Hematopoietic multipotent progenitor cell (in vitro differentiated cells): ENCODE measurements around the gene GRID2. TPM values are rescaled to one million over a fixed set of nuclear protein-coding genes. Genes with fewer than 3 reads are reported as not detected.

ENCODE experiments used
- DNase-seq, 3 donors: peaks; one replicate each; pipeline ENCODE4 v3.0.0-alpha.2; 2011 to 2015; ENCODE audit warnings: low read depth in 2 of 3, low spot score in 2 of 3
- total RNA-seq: library from RNA; depleted of rRNA; stranded (reverse); fragments of >200 nt; gene quantifications from one replicate; pipeline ENCODE4 v1.2.3, GENCODE V29; 2012

The GRID2 gene
- total RNA-seq, 1 donor = not detected

DNA sequence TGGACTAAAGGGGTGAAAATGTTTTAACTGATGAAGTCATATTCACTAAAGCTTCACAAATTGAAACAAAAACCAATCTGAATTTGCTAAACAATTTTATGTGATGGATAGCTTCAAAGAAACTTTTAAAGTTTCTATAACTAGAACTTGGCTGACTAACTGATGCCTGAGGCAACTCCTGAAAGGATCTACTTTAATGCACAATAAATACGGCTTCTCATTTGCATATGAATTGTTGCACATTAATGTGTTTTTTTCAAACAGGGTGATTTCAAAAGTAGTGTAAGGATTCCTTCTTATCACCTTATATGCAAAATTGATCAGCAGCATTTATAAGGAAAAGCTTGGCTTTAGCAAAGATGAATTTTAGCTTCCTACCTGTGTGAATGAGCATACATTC, 1466.4 kb downstream of the GRID2 start:
- DNase-seq = no peak

DNA sequence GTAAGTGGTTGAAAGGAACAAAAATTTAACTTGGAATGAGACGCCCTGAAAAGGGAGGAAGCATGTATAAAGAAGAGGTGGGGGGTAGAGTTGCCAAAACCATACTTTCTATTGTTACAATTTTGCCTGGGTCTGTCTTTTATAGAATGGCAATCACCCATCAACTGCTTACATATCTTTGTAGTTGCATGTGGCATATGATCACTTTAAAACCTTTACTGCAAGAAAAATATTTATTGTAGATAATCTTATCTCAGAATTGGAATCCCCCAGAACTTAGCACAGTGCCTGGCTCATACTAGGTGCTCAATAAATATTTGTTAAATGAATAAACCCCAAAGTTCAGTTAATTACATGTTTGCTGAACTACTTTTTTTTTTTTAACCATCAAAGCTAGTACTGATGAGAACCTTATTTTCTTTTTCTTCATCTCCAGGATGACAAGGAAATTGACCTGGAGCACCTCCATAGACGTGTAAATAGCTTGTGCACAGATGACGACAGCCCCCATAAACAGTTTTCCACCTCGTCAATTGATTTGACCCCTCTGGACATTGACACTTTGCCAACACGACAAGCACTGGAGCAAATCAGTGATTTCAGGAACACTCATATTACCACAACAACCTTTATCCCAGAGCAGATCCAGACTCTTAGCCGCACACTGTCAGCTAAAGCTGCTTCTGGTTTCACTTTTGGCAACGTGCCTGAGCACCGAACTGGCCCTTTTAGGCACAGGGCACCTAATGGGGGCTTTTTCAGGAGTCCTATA, 1468.1 kb downstream of the GRID2 start:
- no peak for DNase-seq

DNA sequence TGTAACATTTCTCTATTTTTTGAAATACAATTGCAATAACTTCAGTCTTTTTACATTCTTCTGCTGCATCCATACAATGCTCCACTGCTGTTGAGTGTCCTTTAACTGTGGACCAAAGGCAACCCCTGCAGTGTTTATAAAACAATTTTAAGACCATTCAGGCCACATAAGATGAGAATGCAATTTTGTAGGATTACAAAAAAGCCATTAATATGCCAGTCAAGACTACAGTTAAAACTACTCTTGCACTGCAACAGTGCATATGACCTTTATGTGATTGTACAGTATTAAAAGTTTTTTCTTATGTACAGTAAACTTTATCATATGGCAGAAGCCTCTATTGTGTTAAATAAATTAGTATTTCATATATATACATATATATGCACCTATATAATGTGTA, 1469.1 kb downstream of the GRID2 start:
- no peak for DNase-seq

DNA sequence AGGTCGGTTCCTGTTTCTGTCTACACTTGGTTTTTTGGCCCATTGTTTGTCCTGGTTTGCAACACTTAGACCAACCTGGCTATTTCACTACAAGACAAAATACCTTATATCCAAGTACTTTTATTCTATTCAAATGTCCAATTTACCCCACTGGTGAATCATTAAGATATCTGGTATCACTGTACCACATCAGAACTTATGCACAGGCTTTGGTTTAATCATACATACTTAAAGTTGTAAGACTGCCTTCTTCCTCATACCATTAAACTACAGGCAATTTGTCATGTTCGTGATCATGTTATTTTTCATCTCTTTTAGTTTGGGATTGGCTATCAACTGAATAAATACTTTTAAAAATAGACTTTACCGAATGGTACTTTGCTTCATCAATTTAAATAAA, 1471.8 kb downstream of the GRID2 start:
- no peak for DNase-seq

DNA sequence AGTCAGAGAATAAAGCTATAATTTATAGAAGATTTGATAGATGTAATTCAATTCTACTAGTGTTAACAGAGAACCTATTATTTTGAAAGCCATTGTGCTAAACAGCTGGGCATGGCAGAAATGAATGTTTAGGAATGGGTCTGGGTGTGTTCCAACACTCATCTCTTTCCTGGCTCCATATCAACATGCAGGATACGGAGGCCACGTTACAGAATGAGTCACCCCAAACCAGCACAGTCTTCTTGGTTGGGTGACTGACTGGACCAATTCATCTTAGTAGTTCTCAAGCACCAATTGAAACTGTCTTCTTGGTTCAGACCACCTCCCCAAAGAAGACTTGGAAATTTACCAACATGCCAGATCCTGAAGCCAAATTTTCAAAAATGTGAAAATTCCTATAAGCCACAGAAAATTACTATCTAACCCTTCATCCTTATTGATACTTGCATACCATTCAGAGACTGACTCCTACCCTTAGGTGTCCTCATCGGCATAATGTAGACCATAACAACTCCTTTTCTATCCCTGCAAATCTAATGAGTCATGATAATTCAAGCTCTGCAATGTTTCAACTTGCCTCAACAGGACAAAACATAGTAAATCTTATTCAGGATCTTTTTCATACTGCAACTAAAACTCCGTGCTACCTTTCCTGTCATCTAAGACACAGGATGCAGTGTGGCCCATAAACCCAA, 1472.8 kb downstream of the GRID2 start:
- no peak for DNase-seq

DNA sequence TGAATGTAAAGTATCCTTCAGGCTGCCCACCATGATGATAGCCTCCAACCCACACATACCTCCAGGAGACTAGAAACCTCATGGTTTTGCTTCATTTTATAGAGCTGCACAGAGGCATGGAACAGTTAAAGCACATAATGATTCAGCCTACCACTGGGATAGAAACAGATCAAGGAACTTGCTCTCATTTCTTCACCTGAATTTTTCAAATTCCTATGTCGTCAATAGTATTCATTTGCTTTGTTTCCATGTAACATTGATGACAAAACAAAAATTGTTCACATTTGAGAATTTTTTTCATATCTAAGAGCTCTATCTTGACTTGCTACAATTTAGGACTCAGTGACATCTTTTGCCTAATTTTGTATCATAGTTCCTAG, 1473.3 kb downstream of the GRID2 start:
- no peak for DNase-seq

DNA sequence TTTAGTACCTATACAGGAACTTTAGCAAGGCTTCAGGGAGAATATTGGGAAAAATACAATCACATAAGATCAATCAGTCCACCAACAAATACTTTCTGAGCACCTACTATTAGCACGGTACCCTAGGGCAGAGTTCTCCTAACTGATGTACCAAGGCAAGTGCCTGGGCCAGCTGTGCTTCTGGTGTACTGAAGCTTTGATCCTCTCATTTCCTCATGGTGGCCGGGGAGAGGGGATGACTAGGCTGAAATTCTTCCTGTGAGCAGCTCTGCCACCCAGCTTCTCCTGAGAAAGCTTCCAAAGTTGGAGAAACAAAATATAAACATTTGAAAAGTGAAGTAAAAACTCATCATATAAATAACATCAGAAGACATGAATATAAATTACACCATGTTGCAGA, 1475.5 kb downstream of the GRID2 start:
- no peak for DNase-seq

DNA sequence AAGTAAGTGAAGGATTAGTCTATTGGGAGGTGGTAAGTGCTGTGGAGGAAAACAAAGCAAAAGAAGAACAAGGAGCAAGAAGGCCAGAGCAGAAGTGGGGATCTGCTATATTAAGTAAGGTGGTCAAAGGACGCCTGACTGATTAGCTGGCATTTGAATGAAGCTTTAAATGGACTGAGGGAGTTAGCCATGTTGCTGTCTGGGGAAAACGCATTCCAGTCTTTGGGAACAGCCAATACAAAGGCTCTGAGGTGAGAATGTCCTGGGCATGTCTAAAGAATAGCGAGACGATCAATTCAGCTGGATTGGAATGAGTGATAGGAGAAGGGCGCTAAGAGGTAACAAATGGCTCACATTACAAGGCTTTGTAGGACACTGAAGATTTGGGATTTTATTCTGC, 1476.3 kb downstream of the GRID2 start:
- no peak for DNase-seq

DNA sequence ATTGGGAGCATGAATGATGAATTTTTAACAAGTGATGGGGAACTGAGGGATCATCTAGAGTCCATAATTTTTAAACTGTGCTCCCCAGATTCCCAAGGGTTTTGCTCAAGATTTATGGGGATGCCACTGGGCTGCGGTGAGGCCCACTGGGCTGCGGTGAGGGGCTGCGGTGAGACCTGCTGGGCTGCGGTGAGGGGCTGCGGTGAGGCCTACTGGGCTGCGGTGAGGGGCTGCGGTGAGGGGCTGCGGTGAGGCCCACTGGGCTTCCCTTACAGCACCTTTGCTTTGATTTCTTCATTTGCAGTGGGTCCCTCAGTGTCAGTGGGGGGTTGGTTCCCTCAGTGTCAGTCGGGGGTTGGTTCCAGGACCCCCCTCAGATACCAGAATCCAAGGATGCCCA, 1477.4 kb downstream of the GRID2 start:
- DNase-seq = no peak

DNA sequence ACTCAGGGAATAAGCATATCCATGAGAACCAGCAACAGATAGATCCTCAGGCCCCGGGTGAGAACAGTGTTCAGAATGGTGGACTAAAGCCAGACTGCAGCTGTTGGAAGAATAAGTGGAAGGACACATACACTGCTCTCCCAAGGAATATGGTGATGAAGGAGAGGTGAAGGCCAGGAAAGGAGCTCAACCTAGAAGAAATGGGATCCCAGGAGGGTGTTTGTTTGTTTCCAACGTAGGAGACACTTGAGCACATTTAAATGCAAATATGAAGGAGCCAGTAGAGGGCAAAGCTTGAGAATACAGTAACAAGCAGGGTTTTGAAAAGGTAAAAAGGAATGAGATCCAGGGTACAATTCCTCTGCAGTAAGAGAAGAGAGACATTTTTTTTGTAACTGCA, 1482.4 kb downstream of the GRID2 start:
- no peak for DNase-seq

DNA sequence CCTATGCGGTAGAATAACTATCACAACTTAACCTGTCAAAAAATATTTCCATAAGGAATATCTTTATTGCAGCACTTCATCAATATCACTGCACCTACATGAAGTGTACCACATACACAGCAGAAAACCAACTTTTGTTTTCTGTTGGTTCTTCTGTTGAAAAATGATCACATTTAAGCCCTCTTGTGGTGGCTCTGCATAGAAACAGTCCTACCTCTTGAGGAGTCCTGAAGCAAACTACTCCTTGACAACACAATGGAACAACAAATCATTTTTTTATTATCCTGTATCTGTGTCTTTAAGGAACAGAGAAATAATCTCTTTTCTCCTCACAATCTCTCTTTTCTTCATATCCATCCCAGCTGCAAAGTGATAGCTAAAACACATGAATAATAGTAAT, 1484.9 kb downstream of the GRID2 start:
- DNase-seq = peak in 2 of 3 donors; percentile 3 to 32

DNA sequence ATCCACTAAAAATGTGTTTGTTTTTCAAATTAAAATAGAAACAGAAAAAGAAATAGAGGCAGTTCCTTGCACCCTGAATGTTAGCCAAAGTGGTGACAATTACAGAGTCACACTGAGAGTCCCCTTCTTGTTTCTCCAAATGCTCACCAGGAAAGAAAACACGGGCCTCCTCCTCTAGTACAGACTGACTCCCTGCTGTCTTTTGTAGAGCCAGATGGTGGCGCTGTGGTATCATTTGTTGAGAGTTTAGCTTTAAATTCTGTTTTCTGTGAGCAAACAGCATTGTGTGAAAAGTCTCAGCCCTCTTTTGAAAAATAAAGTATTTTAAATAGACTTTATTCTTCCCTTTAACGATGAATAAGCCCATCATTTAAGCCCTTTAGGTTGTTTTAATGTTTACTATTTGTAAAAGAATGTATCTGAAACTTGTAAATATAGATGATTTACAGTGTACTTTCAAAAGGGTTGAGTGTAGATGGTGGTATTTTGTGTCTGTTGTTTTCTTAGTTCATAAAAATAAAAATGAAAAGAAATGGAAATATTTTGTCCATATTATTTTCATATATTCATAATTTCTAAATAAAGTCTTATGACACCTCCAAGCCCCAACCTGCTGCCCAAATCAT, 1487.9 kb downstream of the GRID2 start:
- DNase-seq = peak in 2 of 3 donors; percentile 46 to 80

DNA sequence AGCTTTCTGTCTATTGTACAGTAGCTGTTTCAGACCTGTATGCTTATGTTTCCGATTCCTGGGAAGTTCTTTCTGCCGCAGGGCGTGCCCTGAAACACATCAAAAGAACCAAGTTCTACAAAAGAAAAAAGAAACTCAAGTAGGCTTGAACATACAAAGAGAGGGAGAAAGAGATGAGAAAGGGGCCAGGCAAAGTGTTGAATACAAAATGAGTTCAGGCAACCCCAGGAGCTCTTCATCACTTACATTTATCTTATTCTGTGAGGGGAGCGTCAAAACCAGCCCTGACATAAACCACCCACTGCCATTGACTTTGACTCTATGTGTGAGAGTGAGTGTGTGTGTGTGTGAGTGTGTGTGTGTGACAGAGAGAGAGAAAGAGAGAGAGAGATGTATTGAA, 1498.3 kb downstream of the GRID2 start:
- DNase-seq = no peak

DNA sequence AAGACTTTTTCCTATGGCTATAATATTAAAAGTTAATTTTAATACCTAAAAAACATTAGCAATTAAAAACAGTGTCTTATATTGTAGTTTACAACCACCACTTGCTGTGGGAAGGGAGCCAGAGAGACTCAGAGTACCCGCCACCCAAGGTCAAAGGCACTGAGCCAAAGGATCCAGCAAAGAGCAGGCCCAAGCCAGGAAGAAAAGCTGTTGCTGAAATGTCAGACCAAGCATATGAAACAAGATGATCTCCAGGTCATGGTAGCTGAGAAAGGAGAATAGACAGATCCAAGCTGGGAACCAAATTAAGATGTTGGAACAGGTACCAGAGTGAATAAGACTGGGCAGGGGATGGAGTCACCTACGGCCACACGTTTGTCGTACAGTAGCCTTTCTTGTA, 1506.0 kb downstream of the GRID2 start:
- DNase-seq = no peak

DNA sequence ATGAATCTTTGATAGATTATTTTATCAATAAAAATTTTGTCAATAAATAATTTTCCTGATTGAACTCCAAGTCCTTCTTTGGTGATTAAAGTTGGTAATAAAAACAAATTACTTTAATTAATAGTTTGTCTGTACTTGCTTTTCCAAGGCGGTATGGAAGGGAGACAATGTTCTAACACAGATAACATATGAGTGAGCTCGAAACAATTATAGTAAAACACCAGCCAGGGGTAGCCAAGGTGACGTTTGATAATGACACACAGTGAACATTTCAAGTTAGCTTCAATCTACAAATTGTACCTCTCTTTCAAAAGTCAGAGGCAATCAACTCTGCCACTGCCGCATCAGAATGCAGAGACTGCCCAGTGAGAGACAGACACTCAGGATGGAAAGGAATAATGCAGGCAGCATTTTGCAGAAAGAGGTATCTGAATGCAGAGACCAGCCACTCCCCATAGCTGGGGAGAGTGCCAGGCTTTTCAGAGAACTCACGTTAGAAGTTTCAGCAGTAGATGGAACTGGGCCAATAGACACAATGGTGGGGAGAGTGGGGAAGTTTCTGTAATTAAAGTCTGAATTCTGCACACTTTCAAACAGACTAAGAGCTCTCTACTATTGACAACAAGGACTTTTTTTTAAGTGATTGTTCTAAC, 1506.7 kb downstream of the GRID2 start:
- DNase-seq = no peak

DNA sequence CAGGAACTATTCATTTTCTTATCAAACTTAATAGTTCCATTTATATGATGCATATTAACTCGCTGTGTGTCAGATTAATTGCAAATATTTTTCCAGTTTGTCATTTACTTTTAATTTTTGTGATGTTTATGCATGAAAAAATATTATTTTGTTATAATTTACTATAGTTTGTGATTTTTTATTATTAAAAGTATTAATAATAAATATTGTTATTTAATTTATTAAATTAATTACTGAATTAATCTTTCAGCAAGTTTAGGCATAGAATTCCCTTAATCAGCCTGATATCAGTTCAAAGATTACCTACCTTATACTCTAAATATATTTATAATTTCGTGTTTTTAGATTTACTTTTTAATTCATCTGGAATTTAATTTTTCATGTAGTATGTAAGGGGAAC, 1509.3 kb downstream of the GRID2 start:
- no peak for DNase-seq

DNA sequence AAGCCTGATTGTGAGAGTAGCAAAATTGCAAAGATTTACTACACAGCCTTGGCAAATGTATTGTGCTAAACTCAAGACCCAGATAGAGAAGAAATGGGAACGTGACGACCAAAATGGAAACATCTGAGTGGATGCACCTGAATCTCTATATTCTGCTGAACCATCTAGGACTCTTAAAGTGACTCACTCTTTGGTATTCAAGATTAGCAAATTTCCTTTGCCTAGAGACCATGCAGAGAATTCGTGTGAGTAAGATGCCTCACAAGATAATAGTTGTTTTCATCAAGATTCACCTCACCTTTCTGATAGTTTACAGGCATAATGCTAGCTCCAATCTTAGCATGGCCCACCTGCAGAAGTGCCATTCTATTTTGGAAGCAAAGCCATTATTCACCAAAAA, 1510.4 kb downstream of the GRID2 start:
- DNase-seq = no peak

DNA sequence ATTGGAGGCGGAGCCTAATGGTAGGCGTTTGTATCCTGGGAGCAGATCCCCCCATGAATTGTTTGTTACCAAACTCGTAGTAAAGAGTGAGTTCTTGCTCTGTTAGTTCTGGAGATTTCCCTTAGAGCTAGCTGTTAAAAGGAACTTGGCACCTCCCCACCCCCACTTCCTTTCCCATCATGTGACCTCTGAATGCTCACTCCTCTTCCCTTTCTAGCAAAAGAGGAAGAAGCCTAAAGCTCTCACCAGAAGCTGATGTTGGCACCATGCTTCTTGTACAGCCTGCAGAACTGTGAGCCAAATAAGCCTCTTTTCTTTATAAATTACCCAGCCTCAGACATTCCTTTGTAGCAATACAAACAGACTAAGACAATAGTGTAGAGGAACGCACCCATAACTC, 1511.0 kb downstream of the GRID2 start:
- DNase-seq = peak in 2 of 3 donors; percentile 42 to 85
